Body of pancreas (tissue), 4 donors: ENCODE data around the gene AVPR2. TPM values are rescaled to one million over a fixed set of nuclear protein-coding genes. Genes with fewer than 3 reads are reported as not detected.

Source experiments
- ATAC-seq: fragments of 150-250 bp; one replicate; pipeline ENCODE4 v1.9.1; 2016
- DNase-seq, 4 donors: peaks; one replicate each; pipeline ENCODE4 v3.0.0-alpha.2; 2019
- H3K27ac ChIP-seq, 4 donors: fragments of 200-600 bp; sonication (generic); 1 replicate in 3 of 4; 2 replicates in 1 of 4; pipeline versions ENCODE4 v1.5.1 to v1.6.1; 2016 to 2019; ENCODE audit warnings: mild to moderate bottlenecking in 1 of 4, mixed read lengths in 1 of 4, moderate library complexity in 1 of 4
- H3K27me3 ChIP-seq, 2 donors: fragments of 200-600 bp; sonication (generic); one replicate each; pipeline ENCODE4 v1.6.0; 2016; ENCODE audit warnings: mild to moderate bottlenecking in 1 of 2
- H3K36me3 ChIP-seq, 2 donors: fragments of 200-600 bp; sonication (generic); replicated peaks in 1 of 2; 2 replicates each; pipeline ENCODE4 v1.5.1; 2016; ENCODE audit warnings: low read depth in 2 of 2; ENCODE audit not compliant: insufficient read depth in 1 of 2
- H3K4me1 ChIP-seq: fragments of 200-600 bp; sonication (generic); one replicate; pipeline ENCODE4 v1.6.0; 2016
- H3K4me3 ChIP-seq, 2 donors: fragments of 200-600 bp; sonication (generic); 1 replicate in 1 of 2; 2 replicates in 1 of 2; pipeline ENCODE4 v1.5.1; 2016 to 2019
- H3K9me3 ChIP-seq, 3 donors: fragments of 200-600 bp; sonication (generic); 1 replicate in 2 of 3; 2 replicates in 1 of 3; pipeline ENCODE4 v1.5.1; 2016
- CTCF ChIP-seq, 7 experiments: fragments of 450-650 bp in 4 of 7; fragments of 200-600 bp in 3 of 7; sonication (generic) in 3 of 7; IDR thresholded peaks; one replicate each; pipeline ENCODE4 v1.5.1; 2016 to 2019; ENCODE audit warnings: antibody characterized with exemption in 7 of 7
- POLR2A ChIP-seq, 3 donors: fragments of 450-650 bp; IDR thresholded peaks; one replicate each; pipeline ENCODE4 v1.6.1; 2016; ENCODE audit warnings: antibody characterized with exemption in 3 of 3, mild to moderate bottlenecking in 2 of 3
- WGBS, 2 donors: methylation state at CpG; one replicate each; pipeline ENCODE4 v1.1.5; 2017; 5-methylcytosine and 5-hydroxymethylcytosine counted together
- intact Hi-C: fragments of 100-400 bp; cut with DNase I; formaldehyde crosslinking; loops from one replicate; pipeline ENCODE4 v1.15.1; 2023
- total RNA-seq, 2 donors: library from RNA; depleted of rRNA; stranded (reverse); fragments of >200 nt; gene quantifications; one replicate each; pipeline ENCODE4 v1.1.0, GENCODE V29; 2016

The AVPR2 gene
- total RNA-seq, 2 donors from 2014 or later = 0.66 to 0.78 TPM

GRCh38 chrX:153934148-153934761 lies 29.8 kb downstream of the AVPR2 start:
- no peaks in the 10 kb centered on the region for H3K9me3 ChIP-seq
- H3K27me3 ChIP-seq = no peaks in the 10 kb centered on the region
- TF ChIP-seq CTCF (IDR thresholded peaks at IDR 0.05) = no peak
- no peak for TF ChIP-seq POLR2A (IDR thresholded peaks at IDR 0.05)
- peak overlapping the region in 2 of 4 donors; percentile 55 to 64 for H3K27ac ChIP-seq
- intact Hi-C loops = no loop called here
- ATAC-seq = no peak
- no peaks in the 10 kb centered on the region for H3K36me3 ChIP-seq
- 0 to 3% methylated on average over 4 to 28 of the region's 33 CpGs for WGBS, 2 donors
- H3K4me1 ChIP-seq = peaks cover 10% of the 10 kb centered on the region
- H3K4me3 ChIP-seq = peak overlapping the region; percentile 14 to 43
- no peak for DNase-seq

GRCh38 chrX:153934762-153935325 lies 30.4 kb downstream of the AVPR2 start, which contains the start of gene NAA10:
Gene NAA10 (minus strand): TSS chrX:153935037. CDS start chrX:153934904, 133 bp downstream.
- H3K4me3 ChIP-seq = peak within 1 kb of the TSS; percentile 14 to 43
- TF ChIP-seq CTCF (IDR thresholded peaks at IDR 0.05) (no peak), POLR2A (IDR thresholded peaks at IDR 0.05) (no peak)
- DNase-seq (peak; percentile 74 to 84 (median 78)), ATAC-seq (peak; percentile 98)
- intact Hi-C loops = no loop called here
- peak within 1 kb of the TSS in 2 of 4 donors; percentile 55 to 64 for H3K27ac ChIP-seq
- no peaks in the 10 kb centered on the region for H3K9me3 ChIP-seq
- H3K4me1 ChIP-seq = peaks cover 7% of the 10 kb centered on the region
- 0% methylated on average over 42 of the region's 87 CpGs; no CpG with 5 or more reads in 1 of the 2 donors for WGBS, 2 donors
- no peaks in the 10 kb centered on the region for H3K27me3 ChIP-seq
- no peaks in the 10 kb centered on the region for H3K36me3 ChIP-seq

- TF ChIP-seq POLR2A (IDR thresholded peaks at IDR 0.05) = no peak
- no peak for TF ChIP-seq CTCF (IDR thresholded peaks at IDR 0.05)
- no peaks in the 10 kb centered on the region for H3K27me3 ChIP-seq
- H3K4me3 ChIP-seq = peak overlapping the region in 1 of 2 donors; percentile 6
- DNase-seq = no peak
- no peaks in the 10 kb centered on the region for H3K9me3 ChIP-seq
- H3K27ac ChIP-seq = no peak overlapping the region
- peak; percentile 1 for ATAC-seq
- no peaks in the 10 kb centered on the region for H3K36me3 ChIP-seq
- intact Hi-C loops = no loop called here
- WGBS, 2 donors = 8 to 20% methylated on average over 8 to 24 of the region's 32 CpGs
- peaks cover 7% of the 10 kb centered on the region for H3K4me1 ChIP-seq
These were observed 30.9 kb downstream of the AVPR2 start for GRCh38 chrX:153935326-153935851.

GRCh38 chrX:153937056-153937455 lies 32.6 kb downstream of the AVPR2 start:
- 92 to 98% methylated on average over 2 to 3 of the region's 3 CpGs for WGBS, 2 donors
- ATAC-seq (no peak), DNase-seq (no peak)
- H3K9me3 ChIP-seq = no peaks in the 10 kb centered on the region
- H3K4me1 ChIP-seq = peaks cover 7% of the 10 kb centered on the region
- H3K36me3 ChIP-seq = no peaks in the 10 kb centered on the region
- H3K27ac ChIP-seq = no peak overlapping the region
- H3K27me3 ChIP-seq = no peaks in the 10 kb centered on the region
- intact Hi-C loops = no loop called here
- no peak for TF ChIP-seq POLR2A (IDR thresholded peaks at IDR 0.05)
- no peak for TF ChIP-seq CTCF (IDR thresholded peaks at IDR 0.05)
- no peak overlapping the region for H3K4me3 ChIP-seq
